DMS 273 (cell line): ENCODE results near the gene BCAP29.
"Not testable (repeated sequence)": the region's sequence is repeated elsewhere in the genome, so short reads cannot be mapped to it uniquely, and the experiment has no call there.

Source experiments
- DNase-seq: peaks from one replicate; lab custom pipeline; 2025; ENCODE audit not compliant: unreplicated experiment; lab: John Stamatoyannopoulos, UW

Gene BCAP29

GRCh38 chr7:107615910-107616680 lies 36.0 kb downstream of the BCAP29 start:
- no peak for DNase-seq

- DNase-seq, result no peak
Observed at GRCh38 chr7:107622429-107622828, 42.4 kb downstream of the BCAP29 start.

GRCh38 chr7:107622894-107623293 lies 42.8 kb downstream of the BCAP29 start:
- DNase-seq, result no peak

GRCh38 chr7:107627002-107627401 lies 47.0 kb downstream of the BCAP29 start:
- DNase-seq, result no peak

- DNase-seq, result no peak
Observed at GRCh38 chr7:107628461-107629064, 48.5 kb downstream of the BCAP29 start.

- DNase-seq, result no peak
Observed at GRCh38 chr7:107630342-107630741, 50.3 kb downstream of the BCAP29 start.

GRCh38 chr7:107631588-107632491 lies 51.8 kb downstream of the BCAP29 start:
- peak; percentile 29 for DNase-seq

- DNase-seq, result no peak
Observed at GRCh38 chr7:107632492-107632865, 52.4 kb downstream of the BCAP29 start.

- no peak for DNase-seq
Observed at GRCh38 chr7:107638594-107638993, 58.5 kb downstream of the BCAP29 start.

- not testable (repeated sequence) for DNase-seq
Observed at GRCh38 chr7:107639070-107639469, 59.0 kb downstream of the BCAP29 start.

GRCh38 chr7:107641676-107642075 lies 61.6 kb downstream of the BCAP29 start:
- DNase-seq, result peak; percentile 92

- DNase-seq, result no peak
Observed at GRCh38 chr7:107642501-107642900, 62.5 kb downstream of the BCAP29 start.

- peak; percentile 32 for DNase-seq
Observed at GRCh38 chr7:107643407-107643806, 63.4 kb downstream of the BCAP29 start.

- DNase-seq, result no peak
Observed at GRCh38 chr7:107643938-107644308, 63.9 kb downstream of the BCAP29 start.

GRCh38 chr7:107644309-107644974 lies 64.4 kb downstream of the BCAP29 start:
- DNase-seq, result no peak

- DNase-seq, result no peak
Observed at GRCh38 chr7:107652642-107653041, 72.6 kb downstream of the BCAP29 start.

- DNase-seq, result no peak
Observed at GRCh38 chr7:107658467-107658866, 78.4 kb downstream of the BCAP29 start.

- DNase-seq, result no peak
Observed at GRCh38 chr7:107659666-107660065, 79.6 kb downstream of the BCAP29 start.

GRCh38 chr7:107660381-107661080 lies 80.5 kb downstream of the BCAP29 start, which contains the start of gene SLC26A4:
Gene SLC26A4, plus strand, starts transcription at chr7:107660828. Its CDS starts 814 bp downstream, at chr7:107661642.
- peak; percentile 47 for DNase-seq

- DNase-seq, result peak; percentile 92
Observed at GRCh38 chr7:107661081-107661864, 81.2 kb downstream of the BCAP29 start.
